Naive B cell (primary cell): ENCODE data around the gene PTPRN. TPM values are rescaled to one million over a fixed set of nuclear protein-coding genes. Genes with fewer than 3 reads are reported as not detected.

Experiments
- ATAC-seq, 2 donors: fragments of 150-1000 bp; cut with Tn5 transposase; 2 replicates each; pipeline ENCODE4 v1.10.0; 2021; ENCODE audit warnings: low read depth in 2 of 2, mild to moderate bottlenecking in 2 of 2, moderate library complexity in 2 of 2
- DNase-seq: peaks from one replicate; pipeline ENCODE4 v3.0.0; 2022
- H3K27ac Mint-ChIP-seq, 6 donors: one replicate each; pipeline ENCODE4 v1.8.0; 2020 to 2022; ENCODE audit warnings: mild to moderate bottlenecking in 6 of 6, mixed read lengths in 6 of 6, moderate library complexity in 5 of 6, inconsistent platforms in 2 of 6
- H3K27me3 Mint-ChIP-seq, 3 donors: one replicate each; pipeline ENCODE4 v1.8.0; 2021 to 2022; ENCODE audit warnings: mixed read lengths in 3 of 3, mild to moderate bottlenecking in 1 of 3
- H3K36me3 Mint-ChIP-seq, 2 donors: one replicate each; pipeline ENCODE4 v1.8.0; 2020 to 2022; ENCODE audit warnings: mixed read lengths in 2 of 2, inconsistent platforms in 1 of 2, mild to moderate bottlenecking in 1 of 2
- H3K4me1 Mint-ChIP-seq, 3 donors: one replicate each; pipeline ENCODE4 v1.8.0; 2020 to 2022; ENCODE audit warnings: mixed read lengths in 3 of 3, inconsistent platforms in 1 of 3, mild to moderate bottlenecking in 1 of 3, moderate library complexity in 1 of 3
- H3K4me3 Mint-ChIP-seq, 8 donors: one replicate each; pipeline ENCODE4 v1.8.0; 2020 to 2022; ENCODE audit warnings: mild to moderate bottlenecking in 8 of 8, mixed read lengths in 8 of 8, moderate library complexity in 8 of 8, inconsistent platforms in 2 of 8
- H3K9me3 Mint-ChIP-seq, 7 donors: one replicate each; pipeline ENCODE4 v1.8.0; 2020 to 2022; ENCODE audit warnings: mixed read lengths in 7 of 7, mild to moderate bottlenecking in 5 of 7, inconsistent platforms in 2 of 7, moderate library complexity in 1 of 7
- polyA plus RNA-seq, 6 donors: library from polyadenylated mRNA; unstranded; fragments of 300-500 nt; fragmentation: Illumina TruSeq; gene quantifications; one replicate each; pipeline ENCODE4 v1.2.3, GENCODE V29; 2021; ENCODE audit warnings: low read depth in 6 of 6

The PTPRN gene
- under 1 TPM in 4 of 6 donors, not detected in 2; 0.29 to 0.80 (median 0.59) TPM for polyA plus RNA-seq

DNA sequence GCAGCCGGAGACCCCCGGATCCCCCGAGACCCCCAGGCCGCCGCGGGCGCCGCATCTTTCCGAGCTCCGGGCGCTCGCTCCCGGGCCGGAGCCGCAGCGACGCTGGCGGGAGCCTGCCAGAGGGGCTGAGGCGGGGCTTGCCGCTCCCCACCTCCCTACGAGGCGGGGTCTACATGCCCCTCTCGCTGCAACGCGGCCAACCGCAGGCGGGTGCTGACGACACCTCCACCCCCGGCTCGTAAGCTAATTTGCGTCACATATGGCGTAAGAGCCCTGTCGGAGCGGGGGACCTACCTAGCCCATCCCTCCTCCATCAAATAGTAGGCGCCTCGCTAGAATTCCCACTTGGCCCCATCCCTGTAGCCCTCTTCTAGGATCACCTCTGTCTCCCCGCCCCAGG lies at the start of gene PTPRN:
TSS of gene PTPRN (minus strand) at position 124 of the 400 bp plus-strand sequence. CDS start at position 55, 69 bp downstream.
- H3K27ac Mint-ChIP-seq, result peak within 1 kb of the TSS in 1 of 6 donors; percentile 27
- DNase-seq (no peak), ATAC-seq (no peak)
- peak within 1 kb of the TSS in 2 of 8 donors; percentile 39 to 57 for H3K4me3 Mint-ChIP-seq
- peaks cover 0 to 11% (median 3%) of the 10 kb centered on the region in 7 donors for H3K9me3 Mint-ChIP-seq
- peaks cover 0 to 5% of the 10 kb centered on the region in 2 donors for H3K36me3 Mint-ChIP-seq
- peaks cover 56 to 84% (median 72%) of the 10 kb centered on the region in 3 donors for H3K27me3 Mint-ChIP-seq
- peaks cover 0 to 3% (median 0%) of the 10 kb centered on the region in 3 donors for H3K4me1 Mint-ChIP-seq

DNA sequence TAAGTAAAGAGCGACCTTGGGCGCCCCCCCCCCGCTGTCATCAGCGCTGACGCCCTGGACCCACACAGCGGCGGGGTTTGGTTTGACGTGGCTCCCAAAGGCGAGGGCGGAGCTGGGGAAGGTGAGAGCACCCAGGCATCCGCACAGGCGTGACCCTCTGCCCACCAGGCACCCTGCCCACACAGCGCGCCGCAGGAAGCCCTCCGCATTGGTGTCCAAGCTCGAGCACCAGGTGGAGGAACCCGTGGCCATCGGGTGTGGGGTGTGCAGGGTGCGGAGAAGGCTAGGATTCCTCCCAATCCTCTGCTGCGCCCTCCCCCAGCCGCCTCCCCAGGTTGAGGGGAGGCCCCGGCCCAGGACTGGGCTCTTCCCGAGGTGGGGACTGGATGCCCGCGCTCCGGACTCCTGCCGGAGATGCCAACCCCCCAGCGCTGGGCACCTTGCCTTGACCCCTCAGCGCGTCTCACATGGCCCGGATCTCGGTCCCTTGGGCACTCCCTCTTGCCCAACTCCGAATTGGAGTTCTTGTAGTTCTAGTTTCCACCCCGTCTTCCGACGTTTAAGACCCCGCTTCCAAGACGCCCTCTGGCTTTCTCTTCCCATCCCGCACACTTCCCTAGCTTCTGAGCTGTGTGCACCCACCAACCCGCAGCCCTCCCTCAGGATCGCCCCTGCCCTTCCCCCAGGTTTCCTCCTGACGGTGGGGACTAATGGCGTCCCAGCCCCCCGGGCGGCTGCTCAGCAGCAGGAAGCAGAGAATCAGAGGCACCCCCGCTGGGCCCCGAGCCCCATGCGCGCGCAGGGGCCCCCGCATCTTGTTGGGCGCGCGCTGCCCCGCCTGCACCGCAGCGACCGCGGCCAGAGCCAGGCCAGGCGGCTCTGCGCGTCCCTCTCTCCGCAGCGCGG lies 49.2 kb upstream of the PTPRN start:
- H3K27ac Mint-ChIP-seq, result peak overlapping the region in 1 of 6 donors; percentile 66
- H3K36me3 Mint-ChIP-seq, result peaks cover 4 to 18% of the 10 kb centered on the region in 2 donors
- ATAC-seq (peak in 1 of 2 donors; percentile 30), DNase-seq (no peak)
- H3K4me1 Mint-ChIP-seq, result peaks cover 0 to 4% (median 3%) of the 10 kb centered on the region in 3 donors
- H3K9me3 Mint-ChIP-seq, result peaks cover 0 to 2% (median 0%) of the 10 kb centered on the region in 7 donors
- H3K27me3 Mint-ChIP-seq, result peaks cover 50 to 66% (median 60%) of the 10 kb centered on the region in 3 donors
- H3K4me3 Mint-ChIP-seq, result peak overlapping the region in 3 of 8 donors; percentile 11 to 19 (median 17)

DNA sequence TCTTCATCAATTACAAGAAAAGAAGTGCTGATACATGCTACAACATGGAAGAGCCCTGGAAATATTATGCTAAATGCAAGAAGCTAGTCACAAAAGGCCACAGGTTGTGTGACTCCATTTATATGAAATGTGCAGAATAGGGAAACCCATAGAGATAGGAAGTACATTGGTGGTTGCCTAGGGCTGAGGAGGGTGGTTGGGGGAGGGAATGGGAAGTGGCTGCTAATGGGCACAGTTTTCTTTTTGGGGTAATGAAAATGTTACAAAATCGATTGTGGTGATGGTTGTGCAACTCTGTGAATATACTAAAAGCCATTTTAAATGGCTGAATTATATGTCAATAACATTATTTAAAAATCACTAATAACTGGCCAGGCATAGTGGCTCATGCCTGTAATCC lies 47.6 kb upstream of the PTPRN start:
- DNase-seq (no peak), ATAC-seq (no peak)
- H3K27ac Mint-ChIP-seq, result peak overlapping the region in 1 of 6 donors; percentile 10
- no peak overlapping the region for H3K4me3 Mint-ChIP-seq
- peaks cover 0 to 2% (median 0%) of the 10 kb centered on the region in 7 donors for H3K9me3 Mint-ChIP-seq
- peaks cover 0 to 4% (median 3%) of the 10 kb centered on the region in 3 donors for H3K4me1 Mint-ChIP-seq
- H3K27me3 Mint-ChIP-seq, result peaks cover 55 to 76% (median 65%) of the 10 kb centered on the region in 3 donors
- H3K36me3 Mint-ChIP-seq, result peaks cover 0 to 13% of the 10 kb centered on the region in 2 donors

DNA sequence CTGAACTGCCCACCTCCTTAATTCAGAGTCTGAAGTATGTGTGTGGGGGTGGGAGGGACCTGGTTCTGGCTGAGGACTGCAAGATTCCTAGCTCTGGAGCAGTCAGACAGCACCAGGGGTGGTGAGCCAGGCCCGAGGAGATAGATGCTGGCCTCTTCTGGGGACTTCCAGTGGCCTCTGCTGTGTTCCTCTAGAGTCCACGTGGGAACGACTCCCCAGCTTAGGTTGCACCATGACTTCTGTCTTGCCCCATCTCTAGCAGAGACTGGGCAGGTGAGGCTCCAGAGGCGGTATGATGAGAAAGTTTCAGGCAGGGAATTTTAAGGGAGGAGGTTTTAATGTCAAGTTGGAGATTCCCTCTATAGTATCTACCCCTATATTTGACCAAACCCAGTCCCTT lies 45.4 kb upstream of the PTPRN start:
- Mint-ChIP-seq H3K9me3 (peaks cover 0 to 2% (median 0%) of the 10 kb centered on the region in 7 donors), H3K27me3 (peaks cover 48 to 83% (median 65%) of the 10 kb centered on the region in 3 donors), H3K36me3 (no peaks in the 10 kb centered on the region), H3K27ac (no peak overlapping the region), H3K4me3 (no peak overlapping the region), H3K4me1 (peaks cover 0 to 4% (median 3%) of the 10 kb centered on the region in 3 donors)
- DNase-seq, result no peak
- no peak for ATAC-seq

DNA sequence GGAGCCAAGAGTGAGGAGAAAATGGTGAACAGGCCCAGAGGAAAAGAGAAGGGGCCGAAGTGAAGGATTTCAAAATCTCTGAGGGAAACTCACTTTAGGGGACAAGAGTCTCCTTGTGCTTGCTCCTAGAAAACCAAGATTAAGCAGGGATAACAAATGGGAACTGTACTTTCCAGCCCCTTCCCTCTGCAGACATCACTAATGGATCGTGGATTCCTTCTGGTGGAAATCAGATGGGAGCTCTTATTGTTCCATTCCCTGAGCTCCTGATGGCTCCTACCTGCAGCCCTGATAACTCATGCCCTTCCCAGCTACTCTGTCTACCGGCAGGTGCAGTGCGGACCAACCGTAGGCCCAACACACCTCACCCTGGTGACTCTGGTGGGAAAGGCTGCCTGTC lies 43.9 kb upstream of the PTPRN start:
- no peak for ATAC-seq
- no peak for DNase-seq
- H3K27me3 Mint-ChIP-seq, result peaks cover 53 to 82% (median 63%) of the 10 kb centered on the region in 3 donors
- H3K9me3 Mint-ChIP-seq, result no peaks in the 10 kb centered on the region
- no peaks in the 10 kb centered on the region for H3K36me3 Mint-ChIP-seq
- H3K4me3 Mint-ChIP-seq, result no peak overlapping the region
- no peak overlapping the region for H3K27ac Mint-ChIP-seq
- H3K4me1 Mint-ChIP-seq, result no peaks in the 10 kb centered on the region

DNA sequence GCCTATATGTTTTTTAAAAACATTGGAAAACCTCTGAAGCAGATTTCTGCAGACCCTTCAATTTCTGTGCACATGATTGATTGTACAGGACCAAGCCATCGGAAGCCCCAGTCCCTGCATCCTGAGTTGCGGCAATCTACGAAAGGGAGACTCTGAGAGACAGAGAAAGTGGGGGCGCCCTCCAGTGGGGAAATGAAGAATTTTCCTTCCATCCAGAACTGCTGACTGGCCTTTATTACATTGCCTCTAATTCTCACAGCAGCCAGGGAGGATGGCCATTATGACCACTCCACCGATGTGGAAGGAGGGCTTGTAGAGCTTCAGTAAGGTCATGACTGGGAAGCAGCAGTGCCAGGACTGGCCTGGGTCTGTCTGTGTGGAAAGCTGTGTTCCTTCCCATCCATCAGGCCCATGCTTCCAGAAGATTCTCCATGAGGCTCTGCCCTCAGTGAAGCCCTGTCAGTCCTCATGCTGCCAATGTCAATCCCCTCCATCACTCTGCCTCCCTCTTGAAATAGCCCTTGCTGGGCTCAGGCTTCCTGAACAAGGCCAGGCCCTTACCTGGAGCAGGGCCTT lies 43.3 kb upstream of the PTPRN start:
- peaks cover 59 to 88% (median 69%) of the 10 kb centered on the region in 3 donors for H3K27me3 Mint-ChIP-seq
- H3K4me1 Mint-ChIP-seq, result no peaks in the 10 kb centered on the region
- H3K36me3 Mint-ChIP-seq, result no peaks in the 10 kb centered on the region
- DNase-seq (peak; percentile 41), ATAC-seq (peak; percentile 56 to 71)
- H3K27ac Mint-ChIP-seq, result no peak overlapping the region
- H3K9me3 Mint-ChIP-seq, result no peaks in the 10 kb centered on the region
- H3K4me3 Mint-ChIP-seq, result no peak overlapping the region

DNA sequence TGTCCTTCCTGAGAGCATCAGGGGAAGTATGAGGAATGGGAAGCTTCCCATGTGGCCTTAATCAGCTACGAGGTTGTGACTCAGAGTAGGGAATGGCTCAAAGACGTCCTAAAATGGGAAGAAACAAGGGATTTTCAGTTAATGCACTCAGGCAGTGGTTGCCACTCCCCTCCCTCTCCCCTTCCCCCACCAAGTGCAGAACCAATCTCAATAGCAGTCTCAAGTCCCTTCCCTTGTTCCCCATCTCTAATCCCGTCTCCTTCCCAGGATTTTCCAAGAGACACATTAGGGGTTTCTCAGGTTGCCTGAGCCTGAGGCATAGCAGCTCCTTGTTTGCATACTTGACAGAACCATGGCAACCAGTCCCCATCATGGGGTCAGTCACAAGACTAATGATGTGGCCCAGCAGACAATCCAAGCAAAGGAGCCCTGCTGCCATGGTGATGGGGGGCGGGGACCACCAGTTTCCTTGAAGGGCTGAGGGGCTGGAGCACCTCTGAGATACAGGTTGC lies 41.6 kb upstream of the PTPRN start:
- Mint-ChIP-seq H3K4me3 (no peak overlapping the region), H3K9me3 (no peaks in the 10 kb centered on the region), H3K4me1 (no peaks in the 10 kb centered on the region), H3K27ac (no peak overlapping the region), H3K27me3 (peaks cover 56 to 87% (median 69%) of the 10 kb centered on the region in 3 donors), H3K36me3 (no peaks in the 10 kb centered on the region)
- ATAC-seq (no peak), DNase-seq (no peak)

DNA sequence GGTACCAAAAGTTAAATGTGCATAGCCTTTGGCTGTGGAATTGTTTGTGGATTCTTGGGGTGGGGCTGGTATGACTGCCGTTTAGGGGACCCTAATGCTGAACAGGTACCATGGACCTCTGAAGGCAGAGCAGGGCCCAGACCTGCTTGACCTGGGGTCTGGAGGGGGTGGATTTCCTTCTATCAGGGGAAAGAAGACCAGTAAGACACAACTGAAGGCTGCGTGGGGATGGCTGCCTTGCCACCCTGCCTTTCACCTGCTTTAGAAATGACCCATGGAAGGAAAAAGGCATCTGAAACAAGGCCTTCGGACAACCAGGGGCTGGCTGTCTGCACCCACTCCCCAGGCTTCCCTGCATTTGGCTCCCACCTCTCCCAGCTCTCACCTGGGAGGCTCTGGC lies 41.0 kb upstream of the PTPRN start:
- H3K36me3 Mint-ChIP-seq, result no peaks in the 10 kb centered on the region
- no peak for DNase-seq
- no peaks in the 10 kb centered on the region for H3K4me1 Mint-ChIP-seq
- peaks cover 56 to 84% (median 67%) of the 10 kb centered on the region in 3 donors for H3K27me3 Mint-ChIP-seq
- H3K4me3 Mint-ChIP-seq, result no peak overlapping the region
- no peaks in the 10 kb centered on the region for H3K9me3 Mint-ChIP-seq
- ATAC-seq, result no peak
- no peak overlapping the region for H3K27ac Mint-ChIP-seq

DNA sequence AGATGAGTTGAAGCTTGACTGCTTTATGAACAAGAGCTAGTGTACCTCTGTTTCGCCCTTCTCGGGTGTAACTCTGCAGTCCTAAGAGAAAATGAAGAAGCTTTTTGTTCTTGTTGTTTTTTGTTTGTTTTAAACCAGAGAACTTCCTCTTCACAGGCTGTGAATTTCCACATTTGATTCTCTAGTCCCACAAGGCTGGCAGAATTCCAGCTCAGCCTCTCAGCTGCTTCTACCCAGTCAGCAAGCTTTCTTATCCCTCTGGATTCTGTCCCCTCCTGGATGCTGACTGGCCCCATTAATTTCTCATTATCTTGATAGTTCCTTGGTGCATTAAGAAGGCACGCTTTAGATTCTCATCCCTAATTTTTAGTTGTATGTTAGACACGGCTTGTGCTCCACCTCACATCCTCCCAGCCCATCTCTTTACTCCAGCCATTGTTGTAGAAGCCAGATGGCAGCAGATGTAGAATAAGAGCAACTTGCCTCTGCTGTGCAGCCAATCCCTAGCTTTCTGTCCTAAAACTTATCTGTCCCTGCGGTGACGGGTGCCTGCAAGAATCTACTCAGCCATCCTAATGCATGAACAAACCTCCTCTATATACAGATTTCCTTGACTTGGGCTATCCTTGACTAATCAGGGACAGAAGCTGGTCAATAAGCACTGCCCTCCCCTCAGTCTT lies 35.7 kb upstream of the PTPRN start:
- DNase-seq (no peak), ATAC-seq (no peak)
- no peaks in the 10 kb centered on the region for H3K36me3 Mint-ChIP-seq
- H3K27ac Mint-ChIP-seq, result peak overlapping the region in 1 of 6 donors; percentile 39
- H3K4me1 Mint-ChIP-seq, result no peaks in the 10 kb centered on the region
- H3K27me3 Mint-ChIP-seq, result peaks cover 34 to 56% (median 46%) of the 10 kb centered on the region in 3 donors
- no peaks in the 10 kb centered on the region for H3K9me3 Mint-ChIP-seq
- no peak overlapping the region for H3K4me3 Mint-ChIP-seq

DNA sequence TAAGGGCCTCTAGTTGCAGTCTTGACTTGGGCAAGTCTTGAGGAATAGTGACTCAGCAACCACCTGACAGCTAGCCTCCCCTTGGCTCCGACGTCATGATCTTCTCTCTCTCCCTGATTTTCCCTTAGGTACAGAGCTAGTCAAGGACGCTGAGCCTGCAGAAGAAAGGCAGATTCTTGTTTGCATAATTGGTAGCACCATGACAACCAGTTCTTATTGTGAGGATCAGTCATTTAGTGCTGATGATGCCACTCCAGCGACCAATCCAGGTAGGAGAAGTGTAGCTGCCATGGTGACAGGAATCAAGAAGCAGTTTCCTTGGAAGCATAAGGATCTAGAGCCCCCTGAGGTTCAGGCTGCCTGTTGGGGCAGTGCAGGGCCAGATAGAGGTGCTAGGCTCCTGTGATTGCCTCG lies 26.2 kb upstream of the PTPRN start:
- H3K9me3 Mint-ChIP-seq, result peaks cover 8 to 42% (median 23%) of the 10 kb centered on the region in 7 donors
- peaks cover 16 to 25% of the 10 kb centered on the region in 2 donors for H3K36me3 Mint-ChIP-seq
- H3K27ac Mint-ChIP-seq, result no peak overlapping the region
- DNase-seq, result no peak
- H3K27me3 Mint-ChIP-seq, result peaks cover 63 to 92% (median 84%) of the 10 kb centered on the region in 3 donors
- H3K4me1 Mint-ChIP-seq, result no peaks in the 10 kb centered on the region
- no peak for ATAC-seq
- H3K4me3 Mint-ChIP-seq, result no peak overlapping the region

DNA sequence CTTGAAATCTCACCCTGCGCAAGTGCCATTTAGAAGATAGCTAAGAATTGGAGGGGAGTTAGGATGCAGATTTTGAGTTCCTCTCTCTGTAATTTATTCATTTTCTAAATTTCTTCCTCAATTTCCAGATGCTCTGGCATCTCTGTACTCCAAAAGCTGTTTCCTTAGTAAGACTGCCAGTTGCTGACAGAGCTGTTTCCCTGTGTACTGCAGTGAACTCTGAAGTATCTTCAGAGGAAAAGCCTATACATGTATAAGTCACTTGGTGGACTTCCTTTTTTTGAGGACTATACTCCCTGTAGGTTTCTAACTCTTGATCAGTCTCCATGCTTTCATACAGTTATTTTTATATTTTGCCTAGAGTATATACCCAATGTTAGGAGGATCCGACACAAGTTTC lies 24.9 kb upstream of the PTPRN start:
- no peaks in the 10 kb centered on the region for H3K4me1 Mint-ChIP-seq
- no peak overlapping the region for H3K4me3 Mint-ChIP-seq
- H3K27me3 Mint-ChIP-seq, result peaks cover 70 to 90% (median 86%) of the 10 kb centered on the region in 3 donors
- peaks cover 16 to 25% of the 10 kb centered on the region in 2 donors for H3K36me3 Mint-ChIP-seq
- peaks cover 8 to 36% (median 22%) of the 10 kb centered on the region in 7 donors for H3K9me3 Mint-ChIP-seq
- ATAC-seq (no peak), DNase-seq (no peak)
- no peak overlapping the region for H3K27ac Mint-ChIP-seq

DNA sequence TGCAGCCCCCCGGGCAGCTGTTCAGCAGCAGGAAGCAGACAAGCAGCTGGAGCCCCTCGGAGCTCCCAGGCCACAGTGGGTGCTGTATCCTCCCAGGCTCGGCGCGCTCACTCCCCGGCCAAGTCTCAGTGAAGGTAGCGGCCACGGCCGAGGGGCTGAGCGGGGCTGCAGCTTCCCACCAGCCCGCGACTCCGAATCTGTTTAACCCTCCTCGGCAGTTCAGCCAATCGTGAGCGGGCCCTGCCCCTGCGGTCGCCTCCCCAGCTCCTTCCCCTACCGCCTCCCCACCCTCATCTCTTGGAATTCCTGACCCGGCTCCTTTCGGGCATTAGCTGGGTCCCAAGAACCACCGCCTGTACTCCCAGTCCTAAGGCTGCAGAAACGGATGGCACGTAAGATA lies 23.3 kb upstream of the PTPRN start, which contains the start of gene RESP18:
TSS of gene RESP18 (minus strand) at position 203 of the 400 bp plus-strand sequence.
- H3K27ac Mint-ChIP-seq, result no peak within 1 kb of the TSS
- no peaks in the 10 kb centered on the region for H3K4me1 Mint-ChIP-seq
- peaks cover 71 to 91% (median 86%) of the 10 kb centered on the region in 3 donors for H3K27me3 Mint-ChIP-seq
- peaks cover 16 to 25% of the 10 kb centered on the region in 2 donors for H3K36me3 Mint-ChIP-seq
- peak within 1 kb of the TSS in 1 of 8 donors; percentile 9 for H3K4me3 Mint-ChIP-seq
- DNase-seq, result no peak
- ATAC-seq, result no peak
- peaks cover 8 to 34% (median 21%) of the 10 kb centered on the region in 7 donors for H3K9me3 Mint-ChIP-seq
